Stimulated activated CD4-positive, alpha-beta T cell treated with anti-CD3 and anti-CD28 coated beads, Interleukin-15, amount 100 ng/mL, for 24 hours (primary cell): ENCODE data around the gene CBR3.

ENCODE experiments used
- DNase-seq: peaks from one replicate; pipeline ENCODE4 v3.0.0-alpha.2; 2020

Gene CBR3

DNA sequence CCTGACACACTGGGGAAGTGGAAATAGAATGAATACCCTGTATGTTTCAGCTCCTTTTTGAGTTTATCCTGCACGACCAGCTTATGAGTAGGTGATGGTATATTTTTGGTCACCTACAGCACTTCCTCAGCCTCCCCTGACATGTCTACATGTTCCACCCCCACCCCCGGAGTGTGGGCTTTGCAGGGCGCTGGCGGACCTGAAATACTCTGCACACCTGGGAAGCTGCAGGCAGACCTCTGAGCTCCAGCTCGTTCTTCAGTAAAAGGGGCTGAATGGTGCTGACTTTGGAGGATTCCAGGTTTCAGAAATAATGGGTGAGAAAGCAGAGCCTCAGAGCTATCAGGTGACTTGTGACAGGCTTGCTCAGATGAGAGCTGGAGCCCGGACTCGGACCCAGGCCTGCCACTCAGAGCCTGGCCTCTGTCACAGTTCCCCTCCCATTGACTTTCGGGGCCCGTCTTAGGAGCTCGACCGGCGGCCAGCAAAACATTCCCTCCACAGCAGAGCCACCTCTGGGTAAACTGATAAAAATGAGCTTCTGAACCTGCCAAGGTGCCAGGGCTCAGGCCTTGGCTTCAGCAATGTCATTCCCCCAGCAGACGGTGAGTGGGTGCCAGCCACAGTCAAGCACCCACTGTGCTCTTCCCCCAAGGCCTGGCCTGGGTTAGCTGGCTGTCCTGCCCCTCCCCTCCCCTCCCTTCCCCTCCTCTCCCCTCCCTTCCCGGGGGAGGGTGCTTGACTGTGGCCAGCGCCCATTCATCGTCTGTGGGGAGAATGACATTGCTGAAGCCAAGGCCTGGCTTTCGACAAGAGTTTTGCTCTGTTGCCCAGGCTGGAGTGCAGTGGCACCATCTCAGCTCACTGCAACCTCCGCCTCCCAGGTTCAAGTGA lies 51.9 kb downstream of the CBR3 start:
- DNase-seq = no peak

- no peak for DNase-seq
Measured at GRCh38 chr21:36188081-36188681, 53.3 kb downstream of the CBR3 start.

GRCh38 chr21:36188937-36189336 lies 54.1 kb downstream of the CBR3 start:
- no peak for DNase-seq

DNA sequence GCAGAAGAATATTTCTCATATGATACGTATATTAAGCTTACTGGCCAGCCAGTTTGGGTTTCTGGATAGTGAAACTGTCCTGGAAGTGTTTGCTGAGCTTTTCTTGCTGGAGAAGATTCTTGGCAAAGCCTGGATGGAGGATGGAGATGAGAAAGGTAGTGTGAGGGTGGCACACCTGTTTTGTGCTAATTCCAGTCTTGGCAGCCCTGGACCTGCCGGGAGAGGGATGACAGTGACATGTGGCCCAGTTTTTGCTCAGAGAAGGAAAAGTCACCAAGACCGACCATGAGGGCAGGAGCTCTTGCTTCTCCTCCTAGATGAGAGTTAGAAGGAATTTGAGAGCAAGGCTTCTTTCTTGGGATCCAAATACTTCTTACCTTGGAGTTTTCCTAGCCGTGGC lies 55.9 kb downstream of the CBR3 start:
- DNase-seq = no peak

- no peak for DNase-seq
Measured at GRCh38 chr21:36193200-36193599, 58.3 kb downstream of the CBR3 start.

DNA sequence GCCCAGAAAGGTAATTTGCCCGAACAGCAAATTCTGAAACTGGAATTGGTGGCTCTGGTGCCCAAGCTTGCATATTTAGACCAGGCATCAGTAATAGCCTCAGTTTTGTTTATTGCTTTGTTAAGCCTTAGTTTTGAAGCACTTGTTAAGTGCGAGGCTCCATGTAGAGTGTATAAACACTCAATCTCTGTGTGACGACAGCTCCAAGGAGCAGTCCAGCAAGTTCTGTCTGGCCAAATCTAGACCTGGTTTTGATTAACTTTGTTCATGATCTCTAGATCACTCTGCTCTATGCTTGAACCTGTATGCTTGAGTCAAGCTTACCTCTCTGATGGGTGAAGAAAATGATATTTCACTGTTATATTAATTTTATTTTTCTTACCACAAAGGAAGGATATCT lies 59.1 kb downstream of the CBR3 start:
- no peak for DNase-seq

DNA sequence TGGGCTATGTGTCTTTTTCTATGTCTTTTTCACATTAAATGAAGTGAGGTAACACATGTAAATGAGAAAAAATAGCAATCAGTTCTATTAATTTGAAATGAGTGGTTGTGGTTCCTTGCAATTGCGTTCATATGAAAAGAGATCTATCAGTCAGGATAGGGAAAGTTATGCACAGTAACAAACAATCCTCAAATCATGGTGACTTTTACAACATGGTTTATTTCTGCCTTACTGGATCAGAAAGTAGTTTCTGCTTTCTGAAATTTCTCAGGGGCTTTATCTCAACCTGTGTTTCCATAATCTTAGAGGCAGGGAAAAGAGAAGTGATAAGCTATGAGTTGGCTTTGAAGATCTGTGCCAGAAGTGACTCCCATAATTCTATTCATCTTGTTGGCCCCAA lies 60.7 kb downstream of the CBR3 start:
- no peak for DNase-seq
